ENCODE measurements around the gene AURKAIP1. TPM values are rescaled to one million over a fixed set of nuclear protein-coding genes. Genes with fewer than 3 reads are reported as not detected.

AURKAIP1 gene
- total and polyA plus RNA-seq, 9 of the 15 experiments (the other 6 are each of a cell fraction or from before 2014, with no cell fraction given), result 7.8 to 478 (median 92.0) TPM

GRCh38 chr1:1406821-1407635 is 32.0 kb upstream of the AURKAIP1 start, which contains the start of gene MRPL20 (continued):
- TF ChIP-seq TOE1 (IDR thresholded peaks at IDR 0.05; ENCODE audit: borderline replicate concordance), result peak; percentile 56; the same call in 1 of the 2 replicates
- TF ChIP-seq TOE1 (CRISPR knock-in tag; IDR thresholded peaks at IDR 0.05; ENCODE audit: borderline replicate concordance, low read depth), result 0 out of 2 replicates have a peak, but pooled peaks have one; percentile 14
- no peak for TF ChIP-seq SAFB2 (IDR thresholded peaks at IDR 0.05; ENCODE audit: borderline replicate concordance, low read depth, low read length, severe bottlenecking)
- TF ChIP-seq USF1 (CRISPR knock-in tag; IDR thresholded peaks at IDR 0.05), result peak; percentile 82
- TF ChIP-seq ZNF583 (CRISPR knock-in tag; IDR thresholded peaks at IDR 0.05), result peak; percentile 82
- no peak for TF ChIP-seq ZNF354B (CRISPR knock-in tag; IDR thresholded peaks at IDR 0.05)
- TF ChIP-seq NFIC (IDR thresholded peaks at IDR 0.05), result peak; percentile 63
- no peak for TF ChIP-seq ELK1 (CRISPR knock-in tag; IDR thresholded peaks at IDR 0.05)
- peak; percentile 82 for TF ChIP-seq L3MBTL2 (IDR thresholded peaks at IDR 0.05)
- no peak for TF ChIP-seq ZNF586 (CRISPR knock-in tag; conservative IDR thresholded peaks at IDR 0.05)
- TF ChIP-seq HDAC2 (IDR thresholded peaks at IDR 0.05), result 0 out of 2 replicates have a peak, but pooled peaks have one; percentile 15
- TF ChIP-seq JUN (IDR thresholded peaks at IDR 0.05; ENCODE audit: borderline replicate concordance, low read depth, low read length), result peak; percentile 63; the same call in 1 of the 2 replicates
- peak; percentile 91; the same call in 1 of the 2 replicates for TF ChIP-seq JUN (CRISPR knock-in tag; IDR thresholded peaks at IDR 0.05; ENCODE audit: borderline replicate concordance)
- no peak for TF ChIP-seq XRCC4 (IDR thresholded peaks at IDR 0.05; ENCODE audit: extremely low read depth, insufficient read depth, insufficient read length)
- TF ChIP-seq ZBTB2 (IDR thresholded peaks at IDR 0.05), result peak; percentile 82
- peak; percentile 94 for TF ChIP-seq ZFX (CRISPR knock-in tag; IDR thresholded peaks at IDR 0.05)
- peak; percentile 91 to 92 for TF ChIP-seq FOXK2 (conservative IDR thresholded peaks at IDR 0.05 in 1 of 2, IDR thresholded peaks at IDR 0.05 in 1 of 2; ENCODE audit: low read depth in 2 of 2)
- TF ChIP-seq SNIP1 (IDR thresholded peaks at IDR 0.05; ENCODE audit: low read depth), result no peak
- no peak for TF ChIP-seq FOXM1 (IDR thresholded peaks at IDR 0.05; ENCODE audit: low read depth)
- peak; percentile 82; the same call in 1 of the 2 replicates for TF ChIP-seq FOXM1 (CRISPR knock-in tag; IDR thresholded peaks at IDR 0.05; ENCODE audit: low read depth)
- peak; percentile 89 for TF ChIP-seq KDM5B (IDR thresholded peaks at IDR 0.05; ENCODE audit: insufficient replicate concordance, low read depth, low read length)
- TF ChIP-seq CBX2 (IDR thresholded peaks at IDR 0.05; ENCODE audit: insufficient read depth, low read length, poor library complexity, severe bottlenecking), result no peak
- no peak for TF ChIP-seq TCF7L2 (IDR thresholded peaks at IDR 0.05; ENCODE audit: low read depth, low read length)
- no peak for TF ChIP-seq LARP7 (IDR thresholded peaks at IDR 0.05)
- TF ChIP-seq BACH1 (tag; IDR thresholded peaks at IDR 0.05), result no peak

Data from K562 (cell line).